ENCODE data around the gene ACHE.

The ACHE gene

DNA sequence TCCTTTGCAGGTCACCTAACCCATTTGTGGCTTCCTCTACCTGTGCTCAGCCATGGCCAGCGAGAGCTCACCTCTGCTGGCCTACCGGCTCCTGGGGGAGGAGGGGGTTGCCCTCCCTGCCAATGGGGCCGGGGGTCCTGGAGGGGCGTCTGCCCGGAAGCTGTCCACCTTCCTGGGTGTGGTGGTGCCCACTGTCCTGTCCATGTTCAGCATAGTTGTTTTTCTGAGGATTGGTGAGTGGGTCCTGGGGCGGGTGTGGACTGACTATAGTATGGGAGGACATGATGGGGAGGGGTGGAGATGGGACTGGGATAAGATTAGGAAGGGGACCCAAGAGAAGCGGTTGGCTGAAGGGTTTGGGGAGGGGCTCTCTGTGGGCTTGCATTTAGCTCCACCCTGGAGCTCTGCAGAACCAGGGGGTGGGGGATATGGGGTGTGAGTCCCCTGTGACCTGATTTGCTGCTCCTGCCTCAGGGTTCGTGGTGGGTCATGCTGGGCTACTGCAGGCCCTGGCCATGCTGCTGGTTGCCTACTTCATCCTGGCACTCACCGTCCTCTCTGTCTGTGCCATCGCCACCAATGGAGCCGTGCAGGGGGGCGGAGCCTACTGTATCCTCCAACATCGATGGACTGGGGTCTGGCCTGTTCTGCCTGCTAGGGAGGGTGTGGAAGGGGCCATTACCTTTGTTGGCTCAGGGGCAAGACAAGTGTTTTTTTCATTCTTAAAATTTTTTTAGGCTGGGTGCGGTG, 41.4 kb downstream of the ACHE start:
- no peaks in the 10 kb centered on the region for H3K36me3 ChIP-seq (ENCODE audit: insufficient read depth, low read length)
- peaks cover 15% of the 10 kb centered on the region for H3K4me1 ChIP-seq (ENCODE audit: insufficient read depth, low read length)
- no peaks in the 10 kb centered on the region for H3K9me3 ChIP-seq (ENCODE audit: low read length)
- no peaks in the 10 kb centered on the region for H3K27me3 ChIP-seq (ENCODE audit: control insufficient read depth in 1 of 2, insufficient read depth in 2 of 2, low read length in 2 of 2)
- H3K27ac ChIP-seq (ENCODE audit: low read depth, low read length), result no peak overlapping the region
- no peak overlapping the region for H3K4me3 ChIP-seq (ENCODE audit: low read depth in 1 of 2, low read length in 2 of 2)
- H3K9ac ChIP-seq (ENCODE audit: low read length), result no peak overlapping the region

DNA sequence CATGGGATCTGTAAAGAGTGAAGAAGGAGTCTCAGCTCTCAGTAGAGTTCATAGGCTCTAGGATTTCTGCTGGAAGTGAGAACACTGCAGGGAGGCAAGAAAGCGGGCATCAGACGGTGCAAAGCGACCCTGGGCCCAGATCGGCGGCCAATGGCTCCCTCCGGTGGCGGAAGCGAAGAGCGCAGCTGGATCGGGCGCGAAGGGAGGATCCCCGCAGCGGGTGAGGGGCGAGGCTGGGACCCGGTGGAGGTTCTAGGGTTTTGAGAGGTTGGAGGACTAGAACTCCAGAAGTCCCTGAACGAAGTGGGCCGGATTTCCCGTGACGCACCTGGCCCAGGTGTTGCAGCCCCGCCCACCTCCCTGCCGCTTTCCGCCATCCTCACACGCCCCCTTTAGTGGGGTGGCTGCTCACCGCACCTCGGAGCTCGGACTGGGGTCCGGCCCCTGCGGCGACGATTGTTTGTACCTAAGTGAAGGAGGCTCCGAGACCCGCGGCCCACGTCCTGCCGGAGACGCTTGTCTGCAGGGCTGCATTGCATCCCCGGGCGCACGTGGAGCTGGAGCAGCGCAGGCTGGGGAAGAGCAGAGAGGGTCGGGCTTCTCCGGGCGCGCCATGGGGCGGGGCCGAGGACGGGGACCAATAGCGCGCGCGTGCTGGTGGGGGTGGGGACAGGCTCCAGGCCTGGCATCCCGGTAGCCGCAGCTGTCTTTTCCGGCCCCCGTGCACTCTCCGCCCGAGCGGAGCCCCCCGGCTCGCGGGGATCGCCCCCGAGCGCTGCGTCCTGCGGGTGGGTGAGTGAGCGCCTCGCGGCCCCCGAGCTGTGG, 43.4 kb downstream of the ACHE start, which contains the start of gene SLC12A9:
TSS of gene SLC12A9 (plus strand) at position 666 of the 825 bp plus-strand sequence. CDS start 1,485 bp downstream, outside the sequence.
- H3K27ac ChIP-seq (ENCODE audit: low read depth, low read length), result peak within 1 kb of the TSS; percentile 75

DNA sequence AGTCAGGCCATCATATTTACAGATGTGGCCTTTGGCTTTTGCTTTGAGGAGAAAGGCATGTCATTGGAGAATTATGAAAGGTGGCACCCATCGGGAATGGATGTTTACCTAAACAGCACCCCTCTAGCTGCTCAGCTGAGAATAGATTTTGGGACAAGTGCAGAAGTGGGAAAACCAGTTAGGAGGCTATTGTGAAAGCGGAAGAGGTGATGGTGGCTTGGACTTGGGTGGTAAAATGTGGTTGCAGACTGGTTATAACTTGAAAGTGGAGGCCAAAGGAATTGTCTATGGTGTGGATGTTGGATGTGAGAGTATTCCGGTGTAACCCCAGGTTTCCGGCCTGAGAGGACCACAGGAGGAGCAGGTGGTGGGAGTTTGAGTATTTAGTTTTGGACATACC, 48.3 kb downstream of the ACHE start:
- H3K36me3 ChIP-seq (ENCODE audit: insufficient read depth, low read length), result no peaks in the 10 kb centered on the region
- H3K4me3 ChIP-seq (ENCODE audit: low read depth in 1 of 2, low read length in 2 of 2), result no peak overlapping the region
- no peak overlapping the region for H3K9ac ChIP-seq (ENCODE audit: low read length)
- H3K4me1 ChIP-seq (ENCODE audit: insufficient read depth, low read length), result peaks cover 7% of the 10 kb centered on the region
- H3K9me3 ChIP-seq (ENCODE audit: low read length), result no peaks in the 10 kb centered on the region
- no peaks in the 10 kb centered on the region for H3K27me3 ChIP-seq (ENCODE audit: control insufficient read depth in 1 of 2, insufficient read depth in 2 of 2, low read length in 2 of 2)
- H3K27ac ChIP-seq (ENCODE audit: low read depth, low read length), result no peak overlapping the region

More for the DNA sequence above, 43.4 kb downstream of the ACHE start, which contains the start of gene SLC12A9:
- Histone ChIP-seq H3K27me3 (ENCODE audit: control insufficient read depth in 1 of 2, insufficient read depth in 2 of 2, low read length in 2 of 2) (no peaks in the 10 kb centered on the region), H3K4me1 (ENCODE audit: insufficient read depth, low read length) (peaks cover 15% of the 10 kb centered on the region), H3K9me3 (ENCODE audit: low read length) (no peaks in the 10 kb centered on the region), H3K9ac (ENCODE audit: low read length) (peak within 1 kb of the TSS; percentile 39), H3K4me3 (ENCODE audit: low read depth in 1 of 2, low read length in 2 of 2) (peak within 1 kb of the TSS; percentile 75 to 81), H3K36me3 (ENCODE audit: insufficient read depth, low read length) (no peaks in the 10 kb centered on the region)

DNA sequence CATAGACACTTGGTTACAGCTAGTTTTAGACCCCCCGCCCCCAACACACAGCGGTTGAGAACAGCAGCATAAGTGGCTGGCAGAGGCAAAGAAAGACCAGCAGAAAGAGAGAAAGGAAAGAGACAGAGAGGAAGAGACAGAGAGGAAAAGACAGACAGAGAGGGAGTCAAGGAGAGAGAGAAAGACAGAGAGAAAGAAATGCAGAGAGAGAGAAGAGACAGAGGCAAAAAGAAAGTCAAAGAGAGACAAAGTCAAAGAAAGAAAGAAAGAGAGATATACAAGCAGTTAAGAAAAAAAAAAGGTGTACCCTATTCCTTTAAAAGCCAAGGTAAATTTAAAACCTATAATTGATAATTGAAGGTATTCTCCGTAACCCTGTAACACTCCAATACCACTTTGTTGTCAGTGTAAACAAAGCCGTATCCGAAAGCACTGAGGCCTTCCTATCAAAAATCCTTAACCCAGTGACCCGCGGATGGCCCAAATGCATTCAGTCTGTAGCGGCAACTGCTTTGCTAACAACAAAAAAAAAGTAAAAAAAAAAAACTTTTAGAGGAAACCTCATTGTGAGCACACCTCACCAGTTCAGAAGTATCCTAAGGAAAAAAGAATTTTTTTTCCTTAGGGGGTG, 55.1 kb downstream of the ACHE start:
- H3K4me3 ChIP-seq (ENCODE audit: low read depth in 1 of 2, low read length in 2 of 2), result no peak overlapping the region
- H3K36me3 ChIP-seq (ENCODE audit: insufficient read depth, low read length), result no peaks in the 10 kb centered on the region
- no peaks in the 10 kb centered on the region for H3K27me3 ChIP-seq (ENCODE audit: control insufficient read depth in 1 of 2, insufficient read depth in 2 of 2, low read length in 2 of 2)
- H3K9ac ChIP-seq (ENCODE audit: low read length), result no peak overlapping the region
- H3K27ac ChIP-seq (ENCODE audit: low read depth, low read length), result no peak overlapping the region
- H3K4me1 ChIP-seq (ENCODE audit: insufficient read depth, low read length), result peaks cover 5% of the 10 kb centered on the region
- no peaks in the 10 kb centered on the region for H3K9me3 ChIP-seq (ENCODE audit: low read length)
